RWPE2 (cell line): ENCODE measurements around the gene RAF1.

ENCODE experiments used
- ATAC-seq: fragments of 200-7000 bp; cut with Tn5 transposase; 3 replicates; pipeline ENCODE4 v1.9.1; 2021; ENCODE audit warnings: low read depth
- DNase-seq: peaks from one replicate; pipeline ENCODE4 v3.0.0-alpha.2; 2020; ENCODE audit warnings: low spot score
- H3K27ac ChIP-seq: fragments of 450-650 bp; 2 replicates; pipeline ENCODE4 v1.5.1; 2017; ENCODE audit warnings: mild to moderate bottlenecking; ENCODE audit not compliant: poor library complexity, severe bottlenecking
- H3K27me3 ChIP-seq: fragments of 250-450 bp; sonication (Bioruptor Pico); 2 replicates; pipeline ENCODE4 v1.5.1; 2021; ENCODE audit warnings: mild to moderate bottlenecking, moderate library complexity; ENCODE audit not compliant: insufficient read depth, poor library complexity, severe bottlenecking
- H3K36me3 ChIP-seq: fragments of 250-450 bp; sonication (Bioruptor Pico); 2 replicates; pipeline ENCODE4 v1.5.1; 2020; ENCODE audit warnings: low read depth, mild to moderate bottlenecking, moderate library complexity
- H3K4me1 ChIP-seq: fragments of 250-450 bp; sonication (Bioruptor Pico); 2 replicates; pipeline ENCODE4 v1.5.1; 2021; ENCODE audit warnings: mild to moderate bottlenecking, moderate library complexity; ENCODE audit not compliant: insufficient read depth, poor library complexity, severe bottlenecking
- H3K4me3 ChIP-seq: fragments of 250-450 bp; sonication (Bioruptor Pico); 2 replicates; pipeline ENCODE4 v1.5.1; 2021; ENCODE audit warnings: mild to moderate bottlenecking, moderate library complexity; ENCODE audit not compliant: severe bottlenecking
- H3K9me3 ChIP-seq: fragments of 250-450 bp; sonication (Bioruptor Pico); 2 replicates; pipeline ENCODE4 v1.5.1; 2021; ENCODE audit warnings: mild to moderate bottlenecking, moderate library complexity; ENCODE audit not compliant: severe bottlenecking
- TF ChIP-seq, protein P1 (sequence below): fragments of 450-650 bp; IDR thresholded peaks from one replicate; pipeline ENCODE4 v1.5.1; 2017; ENCODE audit warnings: mild to moderate bottlenecking, moderate library complexity; ENCODE audit not compliant: poor library complexity, severe bottlenecking

RAF1 gene

DNA sequence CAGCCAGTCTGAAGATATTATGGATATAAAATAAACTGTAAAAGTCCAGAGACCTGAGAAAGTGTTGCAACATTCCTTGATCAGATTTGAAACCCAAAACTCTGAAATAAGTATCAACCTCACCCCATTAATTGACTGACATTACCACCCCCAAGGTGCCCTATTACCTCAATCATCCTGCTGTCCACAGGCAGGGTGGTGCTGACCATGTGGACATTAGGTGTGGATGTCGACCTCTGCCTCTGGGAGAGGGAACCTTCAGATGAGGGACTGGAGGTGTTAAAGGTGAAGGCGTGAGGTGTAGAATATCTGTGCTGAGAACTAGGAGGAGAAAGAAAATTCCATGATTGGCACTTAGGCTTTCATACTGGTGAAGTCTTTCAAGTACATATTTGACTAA lies 59.9 kb downstream of the RAF1 start:
- H3K27me3 ChIP-seq = no peaks in the 10 kb centered on the region
- no peaks in the 10 kb centered on the region for H3K9me3 ChIP-seq
- TF ChIP-seq, protein P1, sequence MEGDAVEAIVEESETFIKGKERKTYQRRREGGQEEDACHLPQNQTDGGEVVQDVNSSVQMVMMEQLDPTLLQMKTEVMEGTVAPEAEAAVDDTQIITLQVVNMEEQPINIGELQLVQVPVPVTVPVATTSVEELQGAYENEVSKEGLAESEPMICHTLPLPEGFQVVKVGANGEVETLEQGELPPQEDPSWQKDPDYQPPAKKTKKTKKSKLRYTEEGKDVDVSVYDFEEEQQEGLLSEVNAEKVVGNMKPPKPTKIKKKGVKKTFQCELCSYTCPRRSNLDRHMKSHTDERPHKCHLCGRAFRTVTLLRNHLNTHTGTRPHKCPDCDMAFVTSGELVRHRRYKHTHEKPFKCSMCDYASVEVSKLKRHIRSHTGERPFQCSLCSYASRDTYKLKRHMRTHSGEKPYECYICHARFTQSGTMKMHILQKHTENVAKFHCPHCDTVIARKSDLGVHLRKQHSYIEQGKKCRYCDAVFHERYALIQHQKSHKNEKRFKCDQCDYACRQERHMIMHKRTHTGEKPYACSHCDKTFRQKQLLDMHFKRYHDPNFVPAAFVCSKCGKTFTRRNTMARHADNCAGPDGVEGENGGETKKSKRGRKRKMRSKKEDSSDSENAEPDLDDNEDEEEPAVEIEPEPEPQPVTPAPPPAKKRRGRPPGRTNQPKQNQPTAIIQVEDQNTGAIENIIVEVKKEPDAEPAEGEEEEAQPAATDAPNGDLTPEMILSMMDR = no peak
- no peaks in the 10 kb centered on the region for H3K4me1 ChIP-seq
- no peak for ATAC-seq
- no peak overlapping the region for H3K4me3 ChIP-seq
- peaks cover 99% of the 10 kb centered on the region for H3K36me3 ChIP-seq
- H3K27ac ChIP-seq = no peak overlapping the region
- DNase-seq = no peak

DNA sequence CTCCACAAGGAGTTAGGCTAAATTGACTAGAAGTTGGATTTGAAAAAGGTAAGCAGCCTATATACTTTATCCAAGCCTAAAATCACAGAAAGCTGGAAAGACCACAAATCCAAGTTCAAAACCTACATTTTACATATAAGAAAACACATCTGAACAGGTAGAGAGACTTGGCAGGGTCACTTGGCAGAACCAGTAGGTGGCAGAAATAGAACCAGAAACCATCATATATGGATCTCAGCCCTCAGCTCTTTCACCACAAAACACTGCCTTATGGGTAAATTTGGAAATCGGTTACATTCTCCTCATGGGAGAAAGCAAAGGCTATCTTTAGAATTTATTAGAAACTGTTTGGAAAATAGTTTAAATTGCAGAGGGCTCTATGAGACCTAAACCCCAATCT lies 62.8 kb downstream of the RAF1 start:
- H3K4me1 ChIP-seq = no peaks in the 10 kb centered on the region
- H3K36me3 ChIP-seq = peaks cover 97% of the 10 kb centered on the region
- H3K27ac ChIP-seq = no peak overlapping the region
- H3K4me3 ChIP-seq = no peak overlapping the region
- TF ChIP-seq, protein P1 = peak; percentile 23
- no peaks in the 10 kb centered on the region for H3K9me3 ChIP-seq
- DNase-seq (no peak), ATAC-seq (no peak)
- no peaks in the 10 kb centered on the region for H3K27me3 ChIP-seq

DNA sequence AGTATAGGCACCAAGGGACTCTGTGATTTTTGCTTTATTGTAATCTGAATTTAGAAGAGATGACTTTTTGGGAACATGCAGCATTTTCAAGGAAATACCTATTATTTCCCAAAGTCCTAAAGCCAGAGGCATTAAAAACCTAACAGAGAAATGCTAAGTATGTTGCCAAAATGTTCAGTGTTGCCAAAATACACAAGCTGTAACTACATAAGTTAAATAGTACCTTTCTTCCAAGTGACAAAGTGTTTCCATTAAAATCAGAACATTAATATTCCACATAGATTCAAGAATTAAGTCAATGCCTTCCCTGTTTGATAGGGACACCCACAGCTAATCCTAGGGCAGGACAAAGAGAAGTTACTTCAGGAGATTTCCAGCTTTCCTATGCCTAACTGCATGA lies 65.0 kb downstream of the RAF1 start:
- H3K27ac ChIP-seq = no peak overlapping the region
- ATAC-seq = no peak
- H3K36me3 ChIP-seq = peaks cover 87% of the 10 kb centered on the region
- TF ChIP-seq, protein P1 = no peak
- no peaks in the 10 kb centered on the region for H3K9me3 ChIP-seq
- H3K4me3 ChIP-seq = no peak overlapping the region
- no peaks in the 10 kb centered on the region for H3K4me1 ChIP-seq
- H3K27me3 ChIP-seq = no peaks in the 10 kb centered on the region
- DNase-seq = no peak

DNA sequence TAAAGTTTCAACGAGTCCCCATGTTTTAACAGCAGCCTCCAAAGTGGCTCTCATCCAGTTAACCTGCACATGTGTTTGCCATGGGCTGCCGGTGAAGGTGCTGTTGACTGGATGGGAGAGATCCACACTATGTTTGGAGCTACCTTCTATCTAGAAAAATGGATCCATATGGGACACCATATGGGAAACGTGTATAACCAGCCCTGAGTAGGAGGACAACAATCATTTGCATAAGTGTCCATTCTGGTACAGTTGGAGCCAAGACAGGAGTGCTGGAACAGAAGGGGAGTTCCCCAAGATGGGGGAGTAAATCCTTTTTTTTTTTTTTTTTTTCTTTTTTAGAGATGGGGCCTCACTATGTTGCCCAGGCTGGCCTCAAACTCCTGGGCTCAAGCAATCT lies 70.4 kb downstream of the RAF1 start:
- no peaks in the 10 kb centered on the region for H3K9me3 ChIP-seq
- H3K4me1 ChIP-seq = no peaks in the 10 kb centered on the region
- DNase-seq (no peak), ATAC-seq (no peak)
- H3K36me3 ChIP-seq = peaks cover 66% of the 10 kb centered on the region
- TF ChIP-seq, protein P1 = no peak
- H3K27ac ChIP-seq = no peak overlapping the region
- no peaks in the 10 kb centered on the region for H3K27me3 ChIP-seq
- no peak overlapping the region for H3K4me3 ChIP-seq

DNA sequence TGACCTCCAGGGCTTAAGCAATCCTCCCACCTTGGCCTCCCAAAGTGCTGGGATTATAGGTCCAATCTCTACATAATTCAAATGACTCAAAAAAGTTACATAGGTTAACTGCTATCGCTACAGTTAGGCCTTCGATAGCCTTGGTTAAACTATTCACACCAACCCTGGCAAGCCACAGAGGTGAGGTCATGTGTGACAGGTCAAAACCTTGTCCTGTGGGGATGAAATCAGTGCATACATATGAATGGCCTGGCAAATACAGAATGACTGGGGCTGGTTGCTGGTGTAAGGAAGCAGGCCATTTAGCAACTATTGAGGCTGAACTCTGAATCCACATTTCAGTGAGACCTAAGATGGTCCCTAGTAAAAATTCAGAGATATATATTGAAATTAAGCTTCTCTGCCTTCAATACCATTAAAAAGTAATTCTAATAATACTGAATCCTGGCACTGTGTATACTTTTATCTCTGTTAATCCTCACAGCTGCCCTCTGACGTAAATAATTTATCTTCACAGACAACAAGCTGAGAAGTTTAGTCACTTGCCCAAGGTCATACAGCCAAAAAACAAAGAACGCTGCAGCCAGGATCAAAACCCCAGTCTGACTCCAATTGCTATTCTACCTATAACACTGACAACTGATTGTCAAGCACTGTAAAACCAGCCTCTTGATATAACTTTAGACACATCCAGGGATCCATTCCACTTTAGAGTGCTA lies 71.8 kb downstream of the RAF1 start:
- DNase-seq (no peak), ATAC-seq (no peak)
- Histone ChIP-seq H3K4me3 (no peak overlapping the region), H3K27me3 (no peaks in the 10 kb centered on the region), H3K4me1 (no peaks in the 10 kb centered on the region), H3K36me3 (peaks cover 65% of the 10 kb centered on the region), H3K27ac (no peak overlapping the region), H3K9me3 (no peaks in the 10 kb centered on the region)
- TF ChIP-seq, protein P1 = no peak
